Osteocyte (in vitro differentiated cells): Measurements from ENCODE around the gene TENM3. TPM values are rescaled to one million over a fixed set of nuclear protein-coding genes. Genes with fewer than 3 reads are reported as not detected.

Experiments
- DNase-seq: peaks from one replicate; pipeline ENCODE4 v3.0.0; 2021; ENCODE audit warnings: mixed read lengths; ENCODE audit not compliant: unreplicated experiment; ENCODE audit errors: extremely low spot score
- H3K27ac Mint-ChIP-seq: one replicate; pipeline ENCODE4 v1.8.0; 2021; ENCODE audit warnings: mild to moderate bottlenecking, mixed read lengths; ENCODE audit not compliant: unreplicated experiment
- H3K27me3 Mint-ChIP-seq: one replicate; pipeline ENCODE4 v1.8.0; 2021; ENCODE audit warnings: mixed read lengths; ENCODE audit not compliant: unreplicated experiment
- H3K36me3 Mint-ChIP-seq: one replicate; pipeline ENCODE4 v1.8.0; 2021; ENCODE audit warnings: mixed read lengths; ENCODE audit not compliant: unreplicated experiment
- H3K4me1 Mint-ChIP-seq: one replicate; pipeline ENCODE4 v1.8.0; 2021; ENCODE audit warnings: mixed read lengths; ENCODE audit not compliant: unreplicated experiment
- H3K4me3 Mint-ChIP-seq: one replicate; pipeline ENCODE4 v1.8.0; 2021; ENCODE audit warnings: mild to moderate bottlenecking, moderate library complexity, mixed read lengths; ENCODE audit not compliant: unreplicated experiment
- H3K9me3 Mint-ChIP-seq: one replicate; pipeline ENCODE4 v1.8.0; 2021; ENCODE audit warnings: mixed read lengths; ENCODE audit not compliant: unreplicated experiment
- total RNA-seq: library from RNA; stranded (reverse); gene quantifications from 2 replicates; pipeline ENCODE4 v1.2.1, GENCODE V29; 2021
- TF ChIP-seq, protein P1 (sequence below): fragments of 200-600 bp; sonication (generic); IDR thresholded peaks from 2 replicates; pipeline ENCODE4 v1.5.0; 2021; ENCODE audit warnings: antibody characterized with exemption, mild to moderate bottlenecking, moderate library complexity

TENM3 gene
- total RNA-seq, 1 donor from 2014 or later = 78.3 TPM

DNA sequence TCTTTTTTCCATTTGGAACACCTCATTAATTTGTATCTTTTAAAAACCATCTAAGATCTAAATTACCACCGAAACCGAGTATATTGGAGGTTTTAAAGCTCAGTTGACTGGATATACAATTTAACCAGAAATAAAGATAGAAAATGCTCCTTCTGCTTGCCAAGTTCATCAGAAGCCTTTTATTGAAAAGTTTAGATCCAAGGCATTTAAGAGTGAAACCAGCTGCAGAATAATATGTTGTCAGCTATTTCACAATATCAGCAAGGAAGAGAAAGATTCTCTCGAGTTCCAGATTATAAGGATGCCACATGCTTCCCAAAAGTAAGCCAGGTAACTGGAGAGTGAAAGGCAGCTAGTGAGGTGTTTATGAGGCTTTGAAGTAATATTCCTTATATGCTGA, 456.6 kb downstream of the TENM3 start:
- Mint-ChIP-seq H3K27me3 (no peaks in the 10 kb centered on the region), H3K9me3 (no peaks in the 10 kb centered on the region), H3K36me3 (peaks cover 2% of the 10 kb centered on the region), H3K4me3 (no peak overlapping the region), H3K4me1 (no peaks in the 10 kb centered on the region), H3K27ac (no peak overlapping the region)
- TF ChIP-seq, protein P1, sequence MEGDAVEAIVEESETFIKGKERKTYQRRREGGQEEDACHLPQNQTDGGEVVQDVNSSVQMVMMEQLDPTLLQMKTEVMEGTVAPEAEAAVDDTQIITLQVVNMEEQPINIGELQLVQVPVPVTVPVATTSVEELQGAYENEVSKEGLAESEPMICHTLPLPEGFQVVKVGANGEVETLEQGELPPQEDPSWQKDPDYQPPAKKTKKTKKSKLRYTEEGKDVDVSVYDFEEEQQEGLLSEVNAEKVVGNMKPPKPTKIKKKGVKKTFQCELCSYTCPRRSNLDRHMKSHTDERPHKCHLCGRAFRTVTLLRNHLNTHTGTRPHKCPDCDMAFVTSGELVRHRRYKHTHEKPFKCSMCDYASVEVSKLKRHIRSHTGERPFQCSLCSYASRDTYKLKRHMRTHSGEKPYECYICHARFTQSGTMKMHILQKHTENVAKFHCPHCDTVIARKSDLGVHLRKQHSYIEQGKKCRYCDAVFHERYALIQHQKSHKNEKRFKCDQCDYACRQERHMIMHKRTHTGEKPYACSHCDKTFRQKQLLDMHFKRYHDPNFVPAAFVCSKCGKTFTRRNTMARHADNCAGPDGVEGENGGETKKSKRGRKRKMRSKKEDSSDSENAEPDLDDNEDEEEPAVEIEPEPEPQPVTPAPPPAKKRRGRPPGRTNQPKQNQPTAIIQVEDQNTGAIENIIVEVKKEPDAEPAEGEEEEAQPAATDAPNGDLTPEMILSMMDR = no peak
- DNase-seq = no peak

DNA sequence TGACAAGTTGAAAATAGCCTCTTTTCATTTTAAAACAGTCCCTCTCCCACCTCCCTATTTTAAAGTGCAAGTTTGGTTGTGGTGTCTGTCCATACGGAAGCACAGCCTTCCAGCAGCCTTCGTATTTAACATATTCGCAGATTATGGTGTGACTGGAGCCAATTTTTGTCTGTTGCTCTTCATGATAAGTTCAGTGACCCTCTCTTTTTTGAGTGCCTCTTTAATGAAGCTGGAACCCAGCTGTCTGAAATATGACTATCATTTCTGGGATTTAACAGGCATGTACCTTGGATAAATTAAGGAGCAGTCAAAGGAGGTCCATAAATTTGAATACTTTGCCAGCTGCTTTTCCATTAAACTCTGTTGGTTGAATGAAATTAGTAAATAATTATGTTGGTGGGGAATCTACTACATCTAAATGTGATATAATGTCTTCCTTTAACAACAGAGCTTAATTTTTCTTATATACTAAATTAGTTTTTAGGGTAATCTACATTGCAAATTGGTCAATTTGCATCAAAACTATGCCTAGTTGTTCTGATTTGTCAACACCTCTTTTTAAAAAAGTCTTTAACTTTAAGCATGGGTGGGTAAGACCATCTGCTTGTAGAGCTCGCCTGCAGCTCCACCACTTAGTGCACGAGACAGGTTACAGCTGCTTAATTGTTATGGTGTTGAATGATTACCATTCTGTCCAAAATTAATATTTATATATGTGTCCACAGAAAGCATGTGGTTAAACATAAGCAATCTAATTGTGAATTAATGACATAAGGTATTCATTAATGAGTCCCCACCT, 457.4 kb downstream of the TENM3 start:
- Mint-ChIP-seq H3K27ac (no peak overlapping the region), H3K4me1 (no peaks in the 10 kb centered on the region), H3K27me3 (no peaks in the 10 kb centered on the region), H3K9me3 (no peaks in the 10 kb centered on the region), H3K4me3 (no peak overlapping the region), H3K36me3 (peaks cover 4% of the 10 kb centered on the region)
- TF ChIP-seq, protein P1 = no peak
- DNase-seq = no peak

DNA sequence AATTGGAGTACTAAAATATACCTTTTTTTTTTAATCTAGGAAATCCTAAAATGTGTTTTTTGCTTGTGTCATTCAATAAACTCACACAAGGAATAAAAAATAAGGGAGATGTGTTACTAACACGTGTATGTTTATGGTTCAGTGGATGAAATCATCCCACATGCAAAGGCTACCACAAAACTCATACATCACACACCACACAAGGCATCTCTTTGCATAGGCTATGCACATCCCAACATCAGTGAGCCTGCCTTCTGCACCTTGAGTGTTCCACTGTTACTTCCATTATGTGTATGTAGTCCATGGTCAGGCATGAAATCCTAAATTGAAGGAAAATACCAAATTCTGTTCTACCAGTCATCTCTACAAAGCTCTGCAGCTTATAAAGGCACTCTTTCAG, 460.9 kb downstream of the TENM3 start:
- H3K9me3 Mint-ChIP-seq = no peaks in the 10 kb centered on the region
- no peak overlapping the region for H3K4me3 Mint-ChIP-seq
- TF ChIP-seq, protein P1 = no peak
- no peaks in the 10 kb centered on the region for H3K4me1 Mint-ChIP-seq
- H3K36me3 Mint-ChIP-seq = peaks cover 4% of the 10 kb centered on the region
- H3K27me3 Mint-ChIP-seq = no peaks in the 10 kb centered on the region
- no peak overlapping the region for H3K27ac Mint-ChIP-seq
- DNase-seq = no peak

DNA sequence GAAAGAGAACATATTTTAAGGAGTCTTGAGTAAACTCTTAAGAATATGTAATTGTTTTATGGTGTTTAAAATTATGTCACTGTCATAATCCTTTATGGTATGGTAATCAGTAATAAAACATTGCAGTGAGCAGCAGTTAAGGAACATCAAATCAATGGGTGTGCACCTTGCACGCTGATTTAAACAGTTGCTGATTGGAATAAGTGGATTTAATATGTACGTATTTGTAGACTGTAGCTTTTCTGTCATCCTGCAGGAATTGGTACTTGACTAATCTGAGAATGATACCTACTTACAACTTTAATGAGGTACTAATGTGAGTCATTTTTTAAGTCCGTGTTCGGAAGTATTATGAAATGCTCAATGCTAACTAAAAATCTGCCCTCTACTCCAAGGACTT, 461.7 kb downstream of the TENM3 start:
- Mint-ChIP-seq H3K9me3 (no peaks in the 10 kb centered on the region), H3K4me1 (no peaks in the 10 kb centered on the region), H3K36me3 (peaks cover 4% of the 10 kb centered on the region), H3K4me3 (no peak overlapping the region), H3K27ac (no peak overlapping the region), H3K27me3 (no peaks in the 10 kb centered on the region)
- TF ChIP-seq, protein P1 = no peak
- DNase-seq = no peak

DNA sequence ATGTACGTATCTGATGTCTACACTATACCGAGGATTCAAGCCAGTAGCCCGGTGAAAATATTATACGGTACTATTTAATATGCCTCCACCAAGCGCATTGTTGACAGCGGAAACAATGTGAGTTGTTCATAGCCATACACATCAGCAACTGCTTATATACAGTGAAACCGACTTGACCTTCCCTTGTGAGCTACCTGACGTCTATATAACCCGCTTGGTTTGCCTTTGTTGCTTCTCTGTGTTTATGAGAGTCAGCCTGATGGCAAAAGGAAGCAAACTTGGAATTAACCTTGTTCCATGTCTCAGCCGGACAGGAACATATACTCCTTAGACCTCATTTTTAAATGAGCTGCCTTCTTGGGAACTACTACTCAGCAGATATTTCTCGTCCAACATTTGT, 462.2 kb downstream of the TENM3 start:
- no peak overlapping the region for H3K4me3 Mint-ChIP-seq
- H3K27me3 Mint-ChIP-seq = no peaks in the 10 kb centered on the region
- H3K27ac Mint-ChIP-seq = no peak overlapping the region
- TF ChIP-seq, protein P1 = no peak
- H3K36me3 Mint-ChIP-seq = peaks cover 4% of the 10 kb centered on the region
- no peak for DNase-seq
- H3K9me3 Mint-ChIP-seq = no peaks in the 10 kb centered on the region
- no peaks in the 10 kb centered on the region for H3K4me1 Mint-ChIP-seq
